ENCODE measurements around the gene C10orf90. TPM values are rescaled to one million over a fixed set of nuclear protein-coding genes. Genes with fewer than 3 reads are reported as not detected.

C10orf90 gene
- total RNA-seq, 1 experiment from 2014 or later: not detected

GRCh38 chr10:126675656-126676438 lies 5.4 kb upstream of the C10orf90 start:
- H3K4me1 ChIP-seq (ENCODE audit: insufficient read depth, low read length): no peaks in the 10 kb centered on the region
- H3K56ac ChIP-seq (ENCODE audit: insufficient read length, low read depth, low read length): no peak overlapping the region
- WGBS (ENCODE audit: extremely low coverage, insufficient read length, low lambda C conversion rate): no CpG with 5 or more reads among the region's 7 CpGs
- H3K9me3 Mint-ChIP-seq: peaks cover 7 to 10% of the 10 kb centered on the region in 2 experiments
- no peak for DNase-seq
- H3K4me3 Mint-ChIP-seq: no peak overlapping the region
- H3K27me3 Mint-ChIP-seq (ENCODE audit: low read depth): peaks cover 4% of the 10 kb centered on the region; the same call in 1 of the 2 replicates
- H3K27ac Mint-ChIP-seq: no peak overlapping the region
- H3T11ph ChIP-seq (ENCODE audit: low read length): no peak overlapping the region
- H3K79me2 ChIP-seq (ENCODE audit: insufficient read depth, low read length): no peaks in the 10 kb centered on the region
- H3K23ac ChIP-seq (ENCODE audit: insufficient read length, low read depth, low read length): no peak overlapping the region
- H4K20me1 ChIP-seq (ENCODE audit: control insufficient read depth, insufficient read depth, insufficient read length): no peaks in the 10 kb centered on the region
- H4K5ac ChIP-seq (ENCODE audit: insufficient read length, low read depth, low read length): no peak overlapping the region
- no peak overlapping the region for H3K4ac ChIP-seq (ENCODE audit: low read depth, low read length)
- H2AK5ac ChIP-seq (ENCODE audit: insufficient read length, low read length): no peak overlapping the region
- H3K4me1 Mint-ChIP-seq: peaks cover 6% of the 10 kb centered on the region in 2 experiments
- no peaks in the 10 kb centered on the region for H3K79me1 ChIP-seq (ENCODE audit: insufficient read depth, low read depth, low read length, poor library complexity, severe bottlenecking)
- no peak overlapping the region for H2BK20ac ChIP-seq (ENCODE audit: low read depth, low read length, poor library complexity, severe bottlenecking)
- no peak overlapping the region for H2AFZ ChIP-seq (ENCODE audit: low read length)
- H3K4me2 ChIP-seq (ENCODE audit: insufficient read depth, insufficient read length, low read length): no peak overlapping the region
- H3K36me3 Mint-ChIP-seq (ENCODE audit: insufficient read depth in 1 of 3, low read depth in 3 of 3): peaks cover 0 to 9% (median 3%) of the 10 kb centered on the region in 3 experiments; a peak in 4 of 7 replicates
- no peak overlapping the region for H3K14ac ChIP-seq (ENCODE audit: insufficient read depth, low read length)
- H3K27me3 ChIP-seq (ENCODE audit: insufficient read depth, low read length): no peaks in the 10 kb centered on the region
- no peak overlapping the region for H2BK5ac ChIP-seq (ENCODE audit: insufficient read length, low read length)
- H3K9me3 ChIP-seq (ENCODE audit: control insufficient read depth, low read depth, low read length): no peaks in the 10 kb centered on the region
- H3K18ac ChIP-seq (ENCODE audit: insufficient read length, low read depth, low read length): no peak overlapping the region
- no peak overlapping the region for H2BK120ac ChIP-seq (ENCODE audit: low read depth, low read length, poor library complexity, severe bottlenecking)
- TF ChIP-seq CTCF (conservative IDR thresholded peaks at IDR 0.05): no peak
- H3K27ac ChIP-seq (ENCODE audit: insufficient read length, low read depth, low read length): no peak overlapping the region
- no peak overlapping the region for H3K9ac ChIP-seq (ENCODE audit: extremely low read depth, insufficient read length, low read length)
- H2BK15ac ChIP-seq (ENCODE audit: low read depth, low read length): no peak overlapping the region
- peaks cover 3% of the 10 kb centered on the region for H3K23me2 ChIP-seq (ENCODE audit: insufficient read length, low read depth, low read length, poor library complexity, severe bottlenecking)
- no peak overlapping the region for H4K91ac ChIP-seq (ENCODE audit: insufficient read length, low read depth, low read length)
- no peak overlapping the region for H2BK12ac ChIP-seq (ENCODE audit: insufficient read length, low read depth, low read length)
- H4K8ac ChIP-seq (replicated peaks; ENCODE audit: insufficient read length, low read depth, low read length): no peak overlapping the region

All from H9 (cell line).